Esophagus muscularis mucosa (tissue), 3 donors: Measurements from ENCODE around the gene MRGPRF.

ENCODE experiments used
- POLR2AphosphoS5 ChIP-seq, 2 donors: sonication (generic); formaldehyde crosslinking; IDR thresholded peaks; one replicate each; pipeline ENCODE4 v1.6.1; 2017; ENCODE audit warnings: antibody characterized with exemption in 2 of 2
- TF ChIP-seq, protein P1 (sequence below), 3 experiments: fragments of 200-600 bp in 2 of 3; fragments of 450-650 bp in 1 of 3; sonication (generic) in 2 of 3; IDR thresholded peaks; one replicate each; pipeline ENCODE4 v1.5.1; 2017 to 2019; ENCODE audit warnings: antibody characterized with exemption in 3 of 3, mild to moderate bottlenecking in 2 of 3, moderate library complexity in 1 of 3

- no peak for TF ChIP-seq POLR2AphosphoS5 (IDR thresholded peaks at IDR 0.05)
- TF ChIP-seq, protein P1, sequence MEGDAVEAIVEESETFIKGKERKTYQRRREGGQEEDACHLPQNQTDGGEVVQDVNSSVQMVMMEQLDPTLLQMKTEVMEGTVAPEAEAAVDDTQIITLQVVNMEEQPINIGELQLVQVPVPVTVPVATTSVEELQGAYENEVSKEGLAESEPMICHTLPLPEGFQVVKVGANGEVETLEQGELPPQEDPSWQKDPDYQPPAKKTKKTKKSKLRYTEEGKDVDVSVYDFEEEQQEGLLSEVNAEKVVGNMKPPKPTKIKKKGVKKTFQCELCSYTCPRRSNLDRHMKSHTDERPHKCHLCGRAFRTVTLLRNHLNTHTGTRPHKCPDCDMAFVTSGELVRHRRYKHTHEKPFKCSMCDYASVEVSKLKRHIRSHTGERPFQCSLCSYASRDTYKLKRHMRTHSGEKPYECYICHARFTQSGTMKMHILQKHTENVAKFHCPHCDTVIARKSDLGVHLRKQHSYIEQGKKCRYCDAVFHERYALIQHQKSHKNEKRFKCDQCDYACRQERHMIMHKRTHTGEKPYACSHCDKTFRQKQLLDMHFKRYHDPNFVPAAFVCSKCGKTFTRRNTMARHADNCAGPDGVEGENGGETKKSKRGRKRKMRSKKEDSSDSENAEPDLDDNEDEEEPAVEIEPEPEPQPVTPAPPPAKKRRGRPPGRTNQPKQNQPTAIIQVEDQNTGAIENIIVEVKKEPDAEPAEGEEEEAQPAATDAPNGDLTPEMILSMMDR (IDR thresholded peaks at IDR 0.05), result no peak
These were observed 10.3 kb downstream of the MRGPRF start for GRCh38 chr11:69002570-69003231.
